Ascending aorta (tissue), 2 donors: ENCODE results near the gene PRR15L. TPM values are rescaled to one million over a fixed set of nuclear protein-coding genes. Genes with fewer than 3 reads are reported as not detected.
"Not testable (repeated sequence)": the region's sequence is repeated elsewhere in the genome, so short reads cannot be mapped to it uniquely, and the experiment has no call there.

Experiments
- DNase-seq, 2 donors: peaks; one replicate each; pipeline ENCODE4 v3.0.0-alpha.2; 2019; ENCODE audit warnings: low spot score in 2 of 2
- H3K27ac ChIP-seq, 2 donors: fragments of 200-600 bp; sonication (generic); one replicate each; pipeline ENCODE4 v1.5.1; 2016 to 2017; ENCODE audit warnings: mild to moderate bottlenecking in 1 of 2
- H3K27me3 ChIP-seq: fragments of 200-600 bp; sonication (generic); one replicate; pipeline ENCODE4 v1.5.1; 2017
- H3K36me3 ChIP-seq, 2 donors: fragments of 200-600 bp; sonication (generic); one replicate each; pipeline ENCODE4 v1.5.1; 2016
- H3K4me1 ChIP-seq, 2 donors: fragments of 200-600 bp; sonication (generic); one replicate each; pipeline ENCODE4 v1.5.1; 2016 to 2017; ENCODE audit warnings: mild to moderate bottlenecking in 1 of 2
- H3K4me3 ChIP-seq, 2 donors: fragments of 200-600 bp; sonication (generic); one replicate each; pipeline ENCODE4 v1.5.1; 2016 to 2017; ENCODE audit warnings: mild to moderate bottlenecking in 1 of 2
- H3K9me3 ChIP-seq, 2 donors: fragments of 200-600 bp; sonication (generic); one replicate each; pipeline ENCODE4 v1.5.1; 2016
- CTCF ChIP-seq, 3 experiments: fragments of 200-600 bp in 2 of 3; fragments of 450-650 bp in 1 of 3; sonication (generic) in 2 of 3; IDR thresholded peaks; one replicate each; pipeline ENCODE4 v1.5.1; 2016 to 2019; ENCODE audit warnings: antibody characterized with exemption in 3 of 3, mild to moderate bottlenecking in 1 of 3, moderate library complexity in 1 of 3
- intact Hi-C: fragments of 100-400 bp; cut with DNase I; formaldehyde crosslinking; loops from one replicate; pipeline ENCODE4 v1.15.1; 2023
- total RNA-seq: library from RNA; depleted of rRNA; stranded (reverse); fragments of >200 nt; gene quantifications from one replicate; pipeline ENCODE4 v1.1.0, GENCODE V29; 2016

Gene PRR15L
- total RNA-seq, 1 donor from 2014 or later = not detected

- intact Hi-C loops = no loop called here
- no peak for TF ChIP-seq CTCF (IDR thresholded peaks at IDR 0.05)
- H3K27ac ChIP-seq = no peak overlapping the region
- no peak for DNase-seq
- no peaks in the 10 kb centered on the region for H3K9me3 ChIP-seq
- H3K36me3 ChIP-seq = peaks cover 29 to 59% of the 10 kb centered on the region in 2 donors
- H3K27me3 ChIP-seq = no peaks in the 10 kb centered on the region
- no peak overlapping the region for H3K4me3 ChIP-seq
- no peaks in the 10 kb centered on the region for H3K4me1 ChIP-seq
Observed at GRCh38 chr17:47928415-47928814, 29.3 kb downstream of the PRR15L start.

- H3K27ac ChIP-seq = no peak overlapping the region
- peaks cover 31 to 64% of the 10 kb centered on the region in 2 donors for H3K36me3 ChIP-seq
- no peak for DNase-seq
- no peaks in the 10 kb centered on the region for H3K27me3 ChIP-seq
- H3K4me3 ChIP-seq = no peak overlapping the region
- intact Hi-C loops = no loop called here
- H3K9me3 ChIP-seq = no peaks in the 10 kb centered on the region
- no peaks in the 10 kb centered on the region for H3K4me1 ChIP-seq
- TF ChIP-seq CTCF (IDR thresholded peaks at IDR 0.05) = no peak
Observed at GRCh38 chr17:47927821-47928400, 29.8 kb downstream of the PRR15L start.

- Histone ChIP-seq H3K27ac (no peak overlapping the region), H3K4me3 (no peak overlapping the region), H3K27me3 (no peaks in the 10 kb centered on the region), H3K9me3 (no peaks in the 10 kb centered on the region), H3K4me1 (no peaks in the 10 kb centered on the region), H3K36me3 (peaks cover 32 to 71% of the 10 kb centered on the region in 2 donors)
- intact Hi-C loops = no loop called here
- no peak for DNase-seq
- no peak for TF ChIP-seq CTCF (IDR thresholded peaks at IDR 0.05)
Observed at GRCh38 chr17:47925678-47925988, 32.0 kb downstream of the PRR15L start.

- Histone ChIP-seq H3K36me3 (peaks cover 32 to 68% of the 10 kb centered on the region in 2 donors), H3K4me3 (no peak overlapping the region), H3K4me1 (no peaks in the 10 kb centered on the region), H3K27me3 (no peaks in the 10 kb centered on the region), H3K27ac (no peak overlapping the region), H3K9me3 (no peaks in the 10 kb centered on the region)
- no peak for TF ChIP-seq CTCF (IDR thresholded peaks at IDR 0.05)
- intact Hi-C loops = no loop called here
- no peak for DNase-seq
Observed at GRCh38 chr17:47924785-47925677, 32.7 kb downstream of the PRR15L start.

GRCh38 chr17:47919889-47920288 is 37.8 kb downstream of the PRR15L start:
- intact Hi-C loops = not testable (repeated sequence)
- H3K36me3 ChIP-seq = peaks cover 27 to 36% of the 10 kb centered on the region in 2 donors

GRCh38 chr17:47918991-47919390 is 38.7 kb downstream of the PRR15L start:
- peaks cover 18 to 27% of the 10 kb centered on the region in 2 donors for H3K36me3 ChIP-seq
- TF ChIP-seq CTCF (IDR thresholded peaks at IDR 0.05) = no peak
- H3K4me3 ChIP-seq = no peak overlapping the region
- intact Hi-C loops = no loop called here
- H3K9me3 ChIP-seq = no peaks in the 10 kb centered on the region
- H3K27ac ChIP-seq = no peak overlapping the region
- DNase-seq = no peak
- H3K4me1 ChIP-seq = peaks cover 8 to 20% of the 10 kb centered on the region in 2 donors
- H3K27me3 ChIP-seq = no peaks in the 10 kb centered on the region

More at GRCh38 chr17:47919889-47920288, 37.8 kb downstream of the PRR15L start:
- not testable (repeated sequence) for H3K4me3 ChIP-seq, H3K27ac ChIP-seq, H3K27me3 ChIP-seq, H3K9me3 ChIP-seq, DNase-seq
- peaks cover 8 to 20% of the 10 kb centered on the region in 2 donors for H3K4me1 ChIP-seq
